Cardiac septum (tissue), 1 donor: ENCODE data around the gene BBS9. TPM values are rescaled to one million over a fixed set of nuclear protein-coding genes. Genes with fewer than 3 reads are reported as not detected.
"Not testable (repeated sequence)": the region's sequence is repeated elsewhere in the genome, so short reads cannot be mapped to it uniquely, and the experiment has no call there.

Experiments
- DNase-seq: peaks from one replicate; pipeline ENCODE4 v3.0.0-alpha.2; 2020; ENCODE audit warnings: low spot score
- intact Hi-C: fragments of 100-400 bp; cut with DNase I; formaldehyde crosslinking; loops from one replicate; pipeline ENCODE4 v1.14.0; 2022
- total RNA-seq: library from RNA; stranded (reverse); fragmentation: NEBNext Ultra II Directional; extraction: Animal tissue kit (Norgen Biotek cat#: 25700); gene quantifications from one replicate; pipeline ENCODE4 v1.2.1, GENCODE V29; 2021
- donor health status: DM: no; HTN: no; CAD: no.

Gene BBS9
- total RNA-seq, 1 donor from 2014 or later = 8.7 TPM

DNA sequence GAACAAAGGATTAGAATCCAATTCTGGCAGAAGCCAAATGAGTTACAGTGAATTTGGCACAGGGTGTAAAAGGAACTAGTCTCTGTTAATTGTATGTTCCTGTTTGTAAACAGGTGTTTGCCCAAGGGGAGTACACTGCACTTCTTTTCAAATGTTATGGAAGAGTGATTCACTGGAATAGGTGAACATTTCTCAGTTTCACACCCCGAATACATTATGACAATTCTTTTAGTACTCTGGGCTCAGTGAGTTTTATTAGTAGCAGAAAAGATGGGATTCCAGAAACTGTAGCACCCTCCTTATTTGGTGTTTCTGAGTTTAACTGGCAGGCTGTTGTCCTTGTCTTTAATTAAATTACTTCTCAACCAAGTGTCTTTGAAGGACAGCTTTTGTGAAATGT, 329.2 kb downstream of the BBS9 start:
- intact Hi-C loops = no loop called here
- no peak for DNase-seq

DNA sequence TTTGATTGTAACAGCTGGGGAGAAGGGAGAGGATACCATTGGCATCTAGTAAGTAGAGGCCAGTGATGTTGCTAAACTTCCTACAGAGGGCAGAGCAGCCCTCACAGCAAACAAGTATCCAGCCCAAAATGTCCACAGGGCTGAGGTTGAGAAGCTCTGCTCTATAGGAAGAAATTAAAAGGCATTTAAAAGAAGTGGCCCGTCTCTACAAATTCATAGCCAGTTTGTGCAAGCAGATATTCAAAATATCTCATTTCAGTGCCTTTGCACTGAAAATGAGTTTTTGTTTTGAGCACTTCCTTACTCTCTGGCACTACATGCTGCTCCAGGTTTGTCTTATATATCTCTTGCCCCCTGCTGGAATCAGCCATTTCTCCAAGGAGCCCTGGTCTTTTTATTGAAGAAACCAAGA, 330.0 kb downstream of the BBS9 start:
- DNase-seq = no peak
- intact Hi-C loops = no loop called here

DNA sequence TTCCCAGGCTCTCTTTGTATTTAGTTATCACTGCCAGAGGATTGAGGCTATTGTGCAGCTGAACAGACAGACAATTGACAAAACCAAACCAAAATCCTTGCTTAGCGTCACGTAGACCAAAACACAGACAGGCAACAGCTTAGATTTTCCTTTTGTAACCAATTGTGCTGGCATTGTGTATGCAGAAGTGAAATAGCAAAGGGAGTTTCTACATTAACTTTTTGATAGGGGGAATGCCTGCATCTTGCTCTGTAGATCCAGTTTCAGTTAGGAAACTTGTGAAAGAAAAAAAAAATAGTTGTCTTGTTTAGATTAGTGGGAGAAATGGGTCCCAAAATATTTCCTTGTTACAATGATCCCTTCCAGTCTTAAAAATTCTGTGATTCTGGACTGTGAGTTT, 333.8 kb downstream of the BBS9 start:
- no peak for DNase-seq
- intact Hi-C loops = no loop called here

DNA sequence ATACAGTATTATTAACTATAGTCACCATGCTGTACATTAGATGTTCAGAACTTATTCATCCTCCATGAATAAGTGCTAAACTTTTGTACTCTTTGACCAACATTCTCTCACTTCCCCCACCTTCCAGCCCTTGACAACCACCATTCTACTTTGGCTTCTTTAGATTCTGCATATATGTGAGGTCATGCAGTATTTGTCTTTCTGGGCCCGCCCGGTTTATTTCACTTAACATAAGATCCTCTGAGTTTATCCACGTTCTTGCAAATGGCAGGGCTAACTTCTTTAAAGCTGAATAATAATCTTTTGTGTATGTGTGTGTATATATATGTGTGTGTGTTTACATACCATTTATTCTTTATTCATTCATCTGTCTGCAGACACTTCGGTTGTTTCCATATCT, 336.8 kb downstream of the BBS9 start:
- no peak for DNase-seq
- intact Hi-C loops = no loop called here

DNA sequence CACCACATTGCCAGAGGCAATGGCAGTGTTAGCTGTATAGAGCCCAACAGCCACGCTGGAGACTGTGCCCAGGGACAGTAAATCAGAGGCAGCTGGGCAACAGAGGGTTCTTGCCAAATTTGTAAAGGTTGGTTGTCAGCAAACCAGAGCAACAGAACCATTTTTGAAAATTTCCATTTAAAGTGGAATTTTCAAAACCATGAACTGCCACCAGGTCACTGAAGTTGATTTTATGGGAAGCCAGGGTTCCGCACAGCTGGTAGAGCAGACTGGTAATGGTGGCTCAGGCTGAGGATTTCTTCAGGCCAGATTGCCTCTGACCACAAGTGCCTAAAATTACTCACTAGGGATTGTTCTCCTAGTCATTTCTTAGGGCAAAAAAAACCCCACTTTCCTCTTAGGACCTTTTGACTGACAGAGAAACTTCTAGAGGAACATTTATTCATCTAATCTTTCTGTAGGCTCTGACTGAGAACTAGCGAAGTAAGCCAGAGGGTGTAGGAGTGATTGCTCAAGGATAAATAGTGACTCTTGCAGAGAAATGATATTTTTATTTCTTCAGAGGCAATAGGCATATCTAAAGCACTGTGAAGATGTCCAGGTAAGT, 342.4 kb downstream of the BBS9 start:
- no peak for DNase-seq
- intact Hi-C loops = no loop called here

DNA sequence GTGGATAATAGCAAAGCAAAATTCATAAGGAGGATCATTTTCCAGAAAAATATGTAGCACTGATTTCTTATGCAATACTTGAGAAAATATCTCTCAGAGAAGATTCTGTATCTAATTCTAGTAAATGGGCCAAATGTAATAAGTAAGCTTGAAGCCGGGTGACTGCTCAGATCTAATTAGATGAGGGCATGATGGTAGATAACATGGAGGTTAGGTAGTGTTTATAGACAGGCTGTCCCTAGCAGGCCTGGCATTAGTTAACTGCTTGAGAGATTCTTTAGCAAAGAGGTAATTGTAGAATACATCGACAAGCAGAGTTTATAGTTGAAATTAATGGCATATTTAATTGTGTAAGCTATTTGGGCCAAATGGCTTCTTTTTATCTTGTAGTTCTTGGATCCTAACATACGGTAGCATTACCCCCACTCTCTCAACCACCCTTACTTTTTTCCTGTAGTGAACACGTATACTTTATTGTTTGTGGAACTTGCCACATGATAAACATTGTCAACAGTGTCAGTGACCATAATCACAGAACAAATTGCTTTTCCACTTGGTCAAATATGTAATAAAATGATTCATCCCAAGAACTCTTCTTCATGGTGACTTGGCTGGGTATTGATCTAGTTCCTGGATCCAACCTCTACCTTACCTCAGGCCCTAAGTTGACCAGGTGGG, 343.1 kb downstream of the BBS9 start:
- no peak for DNase-seq
- intact Hi-C loops = no loop called here

DNA sequence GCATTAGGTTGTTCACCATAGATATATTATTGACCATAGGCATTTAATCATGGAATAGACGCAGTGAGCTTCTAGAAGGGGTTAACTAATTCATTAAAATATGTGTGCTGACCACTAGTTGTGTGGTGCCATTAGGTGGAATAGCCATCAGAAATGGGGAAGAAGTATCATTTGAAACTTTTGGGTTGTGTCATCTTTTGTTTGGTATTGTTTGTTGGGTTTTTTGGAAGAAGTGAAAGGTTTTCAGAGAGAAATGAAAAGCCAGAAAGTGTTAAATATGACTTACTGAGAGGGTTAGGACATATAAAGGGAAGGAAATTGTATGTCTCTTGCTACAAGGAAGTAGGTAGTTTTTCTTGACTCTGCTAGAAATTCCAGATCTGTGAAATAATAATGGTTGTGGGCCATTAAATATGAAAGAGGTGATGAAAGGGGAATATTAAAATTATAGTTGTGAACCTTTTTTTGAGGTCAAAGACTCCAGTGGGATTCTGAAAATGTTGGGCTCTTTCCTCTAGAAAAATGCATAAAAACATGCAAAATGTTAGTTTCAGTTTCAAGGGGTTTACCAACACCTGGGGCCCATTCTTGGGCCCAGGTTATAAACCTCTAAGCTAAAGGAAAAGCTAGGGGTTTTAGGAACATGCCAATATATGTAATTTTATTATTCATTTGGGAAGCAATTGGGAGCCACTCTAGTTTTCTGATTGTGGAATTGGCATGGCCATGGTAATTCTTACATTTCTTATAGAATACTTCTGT, 348.5 kb downstream of the BBS9 start:
- intact Hi-C loops = no loop called here
- DNase-seq = no peak

DNA sequence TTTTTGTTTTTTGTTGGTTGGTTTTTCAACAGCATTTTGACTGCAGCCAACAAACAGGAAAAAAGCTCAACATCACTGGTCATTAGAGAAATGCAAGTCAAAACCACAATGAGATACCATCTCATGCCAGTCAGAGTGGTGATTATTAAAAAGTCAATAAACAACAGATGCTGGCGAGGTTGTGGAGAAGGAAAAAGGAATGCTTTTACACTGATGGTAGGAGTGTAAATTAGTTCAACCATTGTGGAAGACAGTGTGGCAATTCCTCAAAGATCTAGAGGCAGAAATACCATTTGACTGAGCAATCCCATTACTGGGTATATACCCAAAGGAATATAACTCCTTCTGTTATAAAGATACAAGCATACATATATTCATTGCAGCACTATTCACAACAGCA, 355.1 kb downstream of the BBS9 start:
- DNase-seq, intact Hi-C loops: not testable (repeated sequence)

DNA sequence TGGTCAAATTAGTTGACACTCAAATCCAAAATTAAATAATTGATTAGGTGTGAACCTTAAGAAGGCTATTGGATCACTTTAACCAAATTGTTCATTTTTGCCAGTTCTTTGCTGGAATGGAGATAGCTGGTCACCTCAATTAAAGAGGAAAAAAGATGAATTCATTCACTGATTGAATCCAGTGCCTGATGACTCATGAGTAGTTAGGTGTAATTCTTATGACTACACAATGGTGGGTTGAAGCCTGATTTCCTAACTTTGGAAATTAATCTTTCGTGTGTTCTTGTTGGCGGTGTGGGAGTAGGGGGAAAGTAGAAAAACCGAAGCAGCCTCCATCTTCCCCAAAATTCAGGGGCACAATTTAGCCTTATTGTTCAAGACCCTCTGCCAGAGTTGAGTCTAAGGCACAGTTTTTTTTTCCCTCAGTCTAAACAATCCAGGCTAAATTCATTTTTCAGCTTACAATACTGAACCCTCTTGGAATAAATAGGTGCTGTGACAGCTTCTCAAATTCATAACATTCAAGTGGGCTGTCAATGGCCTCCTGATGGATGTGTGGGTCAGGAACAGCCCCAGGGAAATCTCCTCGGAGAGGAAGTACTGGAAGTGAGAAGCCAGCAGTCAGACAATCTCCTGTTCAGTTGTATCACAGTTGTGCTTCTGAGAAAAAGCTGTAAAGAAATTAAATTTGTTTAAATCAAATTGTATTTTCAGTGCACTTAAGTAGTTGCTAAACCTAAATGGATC, 356.6 kb downstream of the BBS9 start:
- no peak for DNase-seq
- intact Hi-C loops = no loop called here

DNA sequence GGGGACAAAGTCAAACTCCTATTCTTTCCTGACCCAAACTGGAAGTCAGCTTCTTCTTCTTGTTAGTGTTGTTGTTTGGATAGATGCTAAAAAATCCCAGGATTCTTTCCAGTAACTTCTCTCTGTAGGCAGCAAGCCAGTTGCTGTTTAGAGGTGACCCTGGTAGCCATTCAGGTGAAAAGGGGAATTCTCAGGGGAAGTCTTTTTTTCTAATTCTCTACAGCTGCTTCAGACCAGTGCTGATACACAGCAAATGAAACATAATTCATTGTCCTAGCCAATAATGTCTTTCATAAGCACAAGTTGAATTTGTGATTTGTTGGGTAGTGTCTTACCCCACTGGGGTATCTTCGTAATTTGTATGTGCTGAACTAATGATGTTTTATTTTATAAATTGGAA, 357.3 kb downstream of the BBS9 start:
- intact Hi-C loops = no loop called here
- no peak for DNase-seq

DNA sequence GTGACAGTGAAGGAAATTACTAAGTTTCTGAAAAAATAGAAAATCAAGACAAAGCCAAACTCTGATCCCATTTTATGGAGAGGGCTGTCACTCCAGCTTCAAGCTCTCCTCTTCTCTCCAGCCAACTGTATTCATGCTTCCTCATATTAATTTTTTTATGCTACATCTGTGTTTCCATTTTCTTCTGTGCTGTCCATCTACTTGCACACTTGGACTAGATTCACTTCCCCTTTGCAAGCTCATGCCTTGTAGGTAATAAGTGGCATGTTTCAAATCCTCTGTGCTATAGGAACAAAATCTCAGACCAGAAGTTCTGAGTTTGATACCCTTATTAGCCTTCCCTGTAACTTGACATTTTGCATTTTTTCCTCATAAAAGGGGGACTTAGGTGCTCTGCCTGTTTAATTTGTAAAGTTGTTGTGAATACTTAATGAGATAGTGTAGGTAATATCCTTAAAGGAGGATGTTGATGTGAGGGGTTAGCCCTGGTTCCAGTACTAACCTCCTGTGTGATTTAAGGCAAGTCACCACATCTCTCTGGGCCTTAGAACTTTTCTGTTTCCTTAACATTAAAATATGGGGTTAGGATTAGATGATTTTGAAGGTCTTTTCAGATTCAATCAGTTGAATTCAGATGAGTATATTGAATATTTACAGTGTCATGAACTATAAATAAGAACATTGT, 358.8 kb downstream of the BBS9 start:
- intact Hi-C loops = no loop called here

DNA sequence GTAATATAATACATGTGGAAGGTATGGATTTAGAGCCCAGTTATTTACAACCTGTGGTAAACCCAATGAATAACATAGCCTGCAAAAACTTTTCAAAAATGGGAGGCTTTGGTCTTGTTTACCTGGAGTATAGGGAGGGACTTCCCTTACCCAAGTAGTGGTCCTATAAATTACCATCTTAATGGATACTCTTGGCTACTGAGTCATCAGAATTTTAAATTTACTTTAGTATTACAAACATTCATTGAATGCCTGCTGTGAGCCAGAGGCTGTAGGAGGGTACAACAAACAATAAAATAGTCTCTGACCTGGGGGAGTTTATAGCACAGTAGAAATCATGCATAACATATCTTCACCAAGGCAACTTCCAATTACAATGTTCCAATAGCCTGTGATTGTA, 365.1 kb downstream of the BBS9 start:
- DNase-seq = no peak
- intact Hi-C loops = no loop called here

More for the DNA sequence above, 358.8 kb downstream of the BBS9 start:
- no peak for DNase-seq

DNA sequence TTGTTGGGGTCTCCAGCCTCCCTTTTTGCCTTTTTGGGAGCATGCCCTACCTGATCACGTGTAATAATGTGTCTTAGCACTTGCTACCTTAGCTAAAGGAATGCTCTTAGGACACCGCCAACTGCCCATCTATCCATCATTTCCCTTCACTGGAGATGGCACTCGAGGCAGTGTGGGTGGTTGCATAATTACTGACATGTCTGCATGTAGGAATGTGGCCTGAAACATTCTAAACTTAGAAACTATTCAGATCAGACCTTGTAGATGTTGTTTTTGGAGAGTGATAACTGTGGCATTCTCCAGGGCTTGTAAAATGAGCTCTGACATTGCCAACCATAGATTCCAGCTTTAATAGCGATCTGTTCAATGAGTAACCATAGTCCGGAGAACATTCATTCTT, 365.8 kb downstream of the BBS9 start:
- intact Hi-C loops = no loop called here
- no peak for DNase-seq

DNA sequence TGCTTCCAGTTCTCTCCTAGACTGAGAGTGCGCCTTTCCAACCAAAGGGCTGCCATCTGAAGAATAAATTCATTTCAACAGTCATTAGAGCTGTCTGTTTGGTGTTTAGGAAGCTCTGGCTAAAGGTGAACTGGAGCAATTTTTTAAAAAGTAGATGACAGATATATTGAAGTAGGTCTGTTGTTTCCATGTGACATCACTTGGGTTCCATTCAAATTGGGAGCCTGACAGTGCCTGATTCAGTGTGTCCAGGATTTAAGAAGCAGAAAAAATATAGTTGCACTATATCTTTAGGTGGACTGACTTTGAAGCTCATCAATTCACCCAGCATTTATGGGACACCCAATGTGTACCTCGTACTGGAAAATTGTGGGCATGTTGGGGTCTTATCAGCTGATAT, 367.7 kb downstream of the BBS9 start:
- intact Hi-C loops = no loop called here
- no peak for DNase-seq

DNA sequence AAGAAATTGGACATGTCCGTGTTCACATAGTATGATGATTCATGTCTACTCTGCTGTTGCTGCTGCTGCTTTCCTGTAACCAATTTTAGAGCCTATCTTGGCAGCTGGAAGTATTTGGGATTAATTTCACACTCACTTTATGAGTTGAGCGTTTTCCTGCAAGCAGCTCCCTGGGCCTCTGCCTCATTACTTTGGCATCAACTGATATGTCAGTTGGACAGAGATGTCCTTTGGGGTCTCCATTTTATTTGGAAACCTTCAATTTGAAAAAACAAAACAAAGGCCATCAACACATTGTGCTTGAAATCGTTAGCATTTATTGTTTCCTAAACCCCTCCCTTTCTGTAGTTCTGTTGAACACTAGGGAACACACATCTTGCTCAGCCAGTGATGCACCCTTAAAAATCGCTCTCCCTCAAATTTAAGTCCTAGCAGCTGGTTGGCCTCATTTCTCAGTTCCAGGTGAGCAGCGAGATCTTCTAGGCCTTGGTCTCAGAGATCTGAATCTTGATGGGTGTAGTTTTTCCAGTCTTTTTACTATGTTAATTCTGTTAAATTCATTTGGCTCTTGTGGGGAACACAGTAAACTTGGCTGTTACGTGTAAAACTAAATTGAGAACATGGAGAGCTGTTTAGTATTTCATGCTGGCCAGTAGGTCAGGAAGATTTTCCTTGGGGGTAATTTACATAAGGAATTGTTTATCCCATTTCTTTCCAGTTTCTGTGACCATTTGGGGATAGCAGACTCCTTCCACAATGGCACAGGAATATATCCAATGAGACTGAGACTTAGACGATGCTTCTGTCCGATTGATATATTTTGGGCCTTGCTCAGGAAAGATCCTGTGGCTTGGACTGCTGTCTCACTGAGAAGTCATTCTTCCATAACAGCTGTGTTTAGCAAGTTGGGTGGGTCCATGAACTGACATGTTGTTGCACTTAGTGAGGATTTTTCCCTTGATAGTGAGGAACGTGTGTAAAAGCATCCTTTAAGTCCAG, 371.6 kb downstream of the BBS9 start:
- DNase-seq = no peak
- intact Hi-C loops = no loop called here

DNA sequence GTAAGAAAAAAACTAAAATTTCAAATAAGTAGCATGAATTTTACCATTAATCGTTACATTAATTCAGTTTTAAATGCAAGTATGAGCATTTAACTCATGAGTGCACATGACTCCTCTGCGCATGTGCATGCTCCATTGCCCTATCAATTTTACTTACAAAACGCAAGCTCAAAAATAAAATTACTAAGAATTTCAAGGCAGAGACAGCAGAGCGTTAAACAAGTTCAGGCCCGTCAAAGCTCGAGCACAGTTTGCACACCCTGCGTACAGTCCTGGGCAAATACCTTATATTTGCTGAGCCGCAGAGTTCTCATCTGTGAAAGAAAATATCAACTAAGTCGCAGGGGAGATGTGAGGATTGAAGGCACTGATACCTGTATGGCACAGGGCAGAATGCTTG, 373.6 kb downstream of the BBS9 start:
- DNase-seq = no peak
- intact Hi-C loops = no loop called here

DNA sequence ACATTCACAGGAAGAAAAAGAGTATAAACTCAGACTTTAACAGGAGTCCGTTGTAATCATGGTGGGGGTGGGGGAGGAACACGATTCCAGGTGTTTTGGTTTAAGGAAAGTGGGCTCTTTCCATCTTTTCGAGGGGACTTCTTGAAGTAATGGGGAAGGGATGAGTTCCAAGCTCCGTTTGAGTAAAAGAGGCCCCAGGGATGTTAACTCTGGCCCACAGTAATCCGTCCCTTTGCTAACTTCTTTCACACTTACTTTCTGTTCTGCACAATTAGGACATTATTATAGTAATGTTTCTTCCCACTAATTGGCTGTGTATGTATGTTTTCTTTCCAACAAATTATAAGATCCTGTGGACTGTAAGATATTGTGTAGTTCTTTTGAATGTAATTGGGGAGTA, 374.4 kb downstream of the BBS9 start:
- DNase-seq = no peak
- intact Hi-C loops = no loop called here

DNA sequence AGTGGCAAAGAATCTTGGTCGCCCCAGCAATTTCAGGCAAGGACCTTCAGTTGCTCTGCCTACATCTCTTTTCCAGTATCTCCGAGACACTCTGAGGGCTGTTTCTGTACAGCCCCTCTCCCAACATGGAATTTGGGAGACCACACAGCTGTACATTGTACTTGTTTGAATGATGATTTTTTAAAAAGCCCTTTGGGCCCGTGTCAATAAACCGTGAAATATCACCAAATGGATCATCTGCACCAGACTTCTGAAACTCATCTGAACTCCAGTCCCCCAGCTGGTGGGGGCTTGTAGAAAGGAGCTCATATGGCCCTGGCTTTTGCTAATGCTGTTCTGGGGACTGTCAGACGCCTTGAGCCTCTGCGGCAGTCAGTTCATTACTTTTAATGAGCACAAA, 374.9 kb downstream of the BBS9 start:
- DNase-seq = no peak
- intact Hi-C loops = no loop called here

DNA sequence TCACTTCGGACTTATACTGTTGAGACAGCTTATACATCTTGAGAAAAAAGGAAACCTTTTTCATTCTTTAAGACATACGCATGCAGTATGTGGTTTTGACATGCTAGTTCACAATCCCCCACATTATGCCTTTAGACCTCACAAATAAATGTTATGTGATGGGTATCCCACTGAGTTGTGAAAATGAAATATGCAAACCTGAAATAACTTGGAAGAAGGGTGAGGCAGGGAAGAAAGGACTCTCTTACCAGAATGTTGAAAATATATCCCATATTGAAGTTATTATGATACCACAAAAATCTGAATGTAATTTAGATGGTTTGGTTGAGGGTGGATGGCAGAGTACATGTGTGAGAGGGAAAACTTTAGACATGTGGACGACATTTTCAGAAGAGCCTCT, 379.8 kb downstream of the BBS9 start:
- intact Hi-C loops = no loop called here
- no peak for DNase-seq
